AG08395 (cell line): ENCODE data around the gene CLDN3.
"Not testable (repeated sequence)": the region's sequence is repeated elsewhere in the genome, so short reads cannot be mapped to it uniquely, and the experiment has no call there.

Experiments used
- DNase-seq: peaks from one replicate; pipeline ENCODE4 v3.0.0; 2012; ENCODE audit warnings: mixed read lengths, low spot score

CLDN3 gene

DNA sequence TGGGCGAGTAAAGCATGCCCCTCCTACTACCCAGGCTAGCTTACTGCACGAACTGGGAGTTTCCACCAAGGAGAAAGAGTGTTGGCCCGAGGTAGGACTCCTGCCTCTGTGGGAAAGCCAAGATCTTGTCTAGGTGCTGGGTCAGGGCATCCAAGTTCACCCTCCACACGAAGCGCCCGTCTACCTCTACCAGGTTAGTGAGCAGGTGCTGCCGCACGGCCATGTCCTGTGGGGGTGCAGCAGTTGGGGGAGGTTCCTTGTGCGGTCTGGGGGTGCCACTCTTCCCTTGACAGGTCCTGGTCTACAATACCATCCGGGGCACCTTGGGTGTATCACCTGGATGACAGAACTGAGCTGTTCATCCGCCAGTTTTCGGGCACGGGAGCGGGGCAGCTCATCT, 33.2 kb downstream of the CLDN3 start:
- no peak for DNase-seq

DNA sequence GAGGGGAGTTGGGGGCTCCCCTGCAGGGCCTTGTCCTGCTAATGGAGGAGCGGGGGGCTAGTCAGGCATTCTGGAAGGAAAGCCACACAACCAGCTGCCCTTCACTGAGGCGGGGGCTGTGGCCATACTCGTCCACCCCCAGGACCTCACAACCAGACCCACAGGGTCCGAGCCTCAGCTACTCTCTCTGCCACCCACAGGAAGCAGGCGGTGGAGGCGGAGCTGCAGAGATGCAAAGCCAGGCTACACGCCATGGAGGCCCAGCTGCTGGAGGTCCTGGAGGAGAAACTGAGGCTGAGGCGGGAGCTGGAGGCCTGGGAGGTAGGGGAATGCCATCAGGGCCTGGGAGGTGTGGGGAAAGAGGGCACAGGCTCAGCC, 34.6 kb downstream of the CLDN3 start:
- DNase-seq: no peak

DNA sequence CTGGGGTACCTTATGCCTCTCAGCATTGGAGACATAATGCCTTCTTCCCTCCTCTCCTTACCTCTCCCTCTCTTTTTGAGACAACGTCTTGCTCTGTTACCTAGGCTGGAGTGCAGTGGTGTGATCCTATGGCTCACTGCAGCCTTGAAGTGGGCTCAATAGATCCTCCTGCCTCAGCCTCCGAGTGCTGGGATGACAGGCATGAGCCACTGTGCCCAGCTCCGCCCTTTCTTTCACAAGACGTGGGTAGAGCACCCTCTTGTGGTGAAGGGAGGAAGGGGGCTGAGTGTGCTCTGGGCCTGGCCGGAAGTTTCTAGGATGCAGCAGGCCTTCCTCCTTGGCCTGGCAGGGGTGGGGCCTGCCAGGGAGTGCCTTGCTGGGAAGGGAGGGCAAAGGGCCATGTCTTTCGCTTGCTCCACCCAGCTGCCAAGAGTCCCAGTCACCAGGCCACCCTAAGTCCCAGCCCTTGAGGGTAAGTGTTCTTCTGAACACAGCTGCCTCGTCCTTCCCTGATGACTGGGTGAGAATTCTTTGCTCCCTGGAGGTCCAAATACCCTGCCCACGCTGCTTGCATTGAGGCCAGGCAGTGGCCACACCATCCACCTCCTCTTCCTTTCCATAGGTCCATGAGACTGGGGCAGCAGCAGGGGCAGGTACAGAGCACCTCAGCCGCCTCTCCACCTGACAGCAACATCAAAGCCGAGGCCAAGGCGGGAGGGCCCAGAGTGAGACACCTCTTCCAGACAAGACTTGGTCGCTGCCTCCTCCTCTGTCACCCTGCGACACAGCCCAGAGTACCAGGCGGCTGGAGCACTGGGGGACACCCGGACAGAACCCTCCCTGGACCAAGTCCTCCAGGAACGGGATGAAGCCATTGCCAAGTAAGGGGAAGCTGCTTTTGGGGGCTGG, 35.2 kb downstream of the CLDN3 start:
- peak; percentile 90 for DNase-seq

- DNase-seq: no peak
Observed at GRCh38 chr7:73732397-73732796, 37.7 kb downstream of the CLDN3 start.

DNA sequence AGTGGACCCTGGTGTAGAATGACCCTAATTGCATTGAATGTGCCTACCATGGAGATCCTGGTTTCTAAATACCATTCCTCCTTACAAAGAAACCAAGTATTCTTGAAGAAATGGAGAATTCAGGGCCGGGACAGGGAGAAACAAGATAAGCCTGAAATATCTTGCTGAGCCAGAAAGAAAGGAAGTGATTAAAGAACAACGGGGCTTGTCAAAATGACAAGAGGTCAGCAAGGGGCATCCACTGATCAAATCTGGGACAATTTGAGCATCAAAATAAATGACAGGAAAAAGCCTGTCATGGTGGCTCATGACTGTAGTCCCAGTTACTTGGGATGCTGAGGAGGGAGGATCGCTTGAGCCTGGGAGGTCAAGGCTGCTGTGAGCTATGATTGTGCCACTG, 39.6 kb downstream of the CLDN3 start:
- DNase-seq: no peak

DNA sequence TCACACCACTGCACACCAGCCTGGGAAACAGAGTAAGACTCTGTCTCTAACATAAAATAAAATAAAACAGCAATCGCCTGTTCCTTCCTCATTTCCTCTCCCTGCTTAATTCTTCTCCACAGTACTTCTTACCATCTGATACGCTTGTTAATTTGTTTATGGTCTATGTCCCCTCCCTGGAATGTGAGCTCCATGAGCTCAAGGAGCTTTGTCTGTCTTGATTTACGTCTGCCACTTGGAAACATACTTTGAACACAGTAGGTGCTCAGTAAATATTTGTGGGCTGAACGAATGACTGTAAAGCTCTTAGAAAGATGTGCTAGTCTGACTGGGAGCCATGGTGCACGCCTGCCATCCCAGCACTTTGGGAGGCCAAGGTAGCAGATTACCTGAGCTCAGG, 41.5 kb downstream of the CLDN3 start:
- DNase-seq: no peak

DNA sequence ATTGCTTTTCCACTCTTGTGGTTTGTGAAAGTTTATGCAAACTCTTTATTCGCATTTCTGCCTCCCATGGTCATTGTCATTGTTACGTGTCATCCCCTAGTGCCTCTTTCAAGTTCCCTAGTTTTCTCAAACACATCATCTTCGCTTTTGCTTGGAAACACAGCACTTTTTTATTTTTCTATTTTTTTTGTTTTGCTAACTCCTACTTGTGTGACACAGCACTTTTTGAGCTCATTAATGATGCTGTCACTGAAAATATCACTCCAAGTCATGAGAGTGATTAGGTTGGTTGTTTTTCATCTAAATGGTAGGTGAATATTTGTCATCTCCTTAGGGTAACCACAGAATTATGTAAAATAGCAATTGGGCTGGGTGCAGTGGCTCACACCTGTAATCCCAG, 42.1 kb downstream of the CLDN3 start:
- no peak for DNase-seq

DNA sequence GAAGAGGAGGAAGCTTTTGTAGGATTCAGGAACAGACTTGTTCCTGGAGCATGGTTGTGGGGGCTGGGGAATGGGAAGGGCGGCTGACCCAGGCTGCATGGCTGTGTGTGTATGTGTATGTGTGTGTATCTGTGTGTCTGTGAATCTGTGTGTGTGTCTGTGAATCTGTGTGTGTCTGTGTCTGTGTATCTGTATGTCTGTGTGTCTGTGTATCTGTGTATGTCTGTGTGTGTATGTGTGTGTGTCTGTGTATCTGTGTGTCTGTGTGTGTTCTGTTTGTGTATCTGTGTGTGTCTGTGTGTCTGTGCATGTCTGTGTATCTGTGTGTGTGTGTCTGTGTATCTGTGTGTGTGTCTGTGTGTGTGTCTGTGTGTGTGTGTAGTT, 44.0 kb downstream of the CLDN3 start:
- no peak for DNase-seq

DNA sequence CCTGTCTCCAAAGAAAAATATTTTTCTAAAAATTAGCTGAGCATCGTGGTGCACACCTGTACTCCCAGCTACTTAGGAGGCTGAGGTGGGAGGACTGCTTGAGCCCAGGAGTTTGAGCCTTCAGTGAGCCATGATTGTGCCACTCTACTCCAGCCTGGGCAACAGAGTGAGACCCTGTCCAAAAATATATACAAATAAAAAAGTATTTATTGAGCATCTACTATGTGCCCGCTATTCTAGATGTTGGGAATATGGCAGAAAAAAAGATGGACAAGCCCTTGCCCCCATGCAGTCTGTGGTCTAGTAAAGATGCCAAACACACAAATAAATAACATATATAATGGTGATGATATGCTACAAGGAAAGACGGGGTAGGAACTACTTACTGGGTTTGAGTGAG, 46.3 kb downstream of the CLDN3 start:
- DNase-seq: no peak

- no peak for DNase-seq
Observed at GRCh38 chr7:73722785-73723184, 47.3 kb downstream of the CLDN3 start.

DNA sequence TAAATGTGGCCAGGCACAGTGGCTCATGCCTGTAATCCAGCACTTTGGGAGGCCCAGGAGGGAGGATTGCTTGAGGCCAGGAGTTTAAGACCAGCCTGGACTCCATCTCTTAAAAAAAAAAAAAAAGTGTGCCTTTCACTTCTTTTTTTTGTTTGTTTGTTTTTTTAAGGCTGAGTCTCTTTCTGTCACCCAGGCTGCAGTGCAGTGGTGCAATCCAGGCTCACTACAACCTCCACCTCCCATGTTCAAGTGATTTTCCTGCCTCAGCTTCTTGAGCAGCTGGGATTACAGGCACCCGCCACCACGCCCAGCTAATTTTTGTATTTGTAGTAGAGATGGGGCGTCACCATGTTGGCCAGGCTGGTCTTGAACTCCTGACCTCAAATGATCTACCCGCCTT, 47.9 kb downstream of the CLDN3 start:
- not testable (repeated sequence) for DNase-seq

DNA sequence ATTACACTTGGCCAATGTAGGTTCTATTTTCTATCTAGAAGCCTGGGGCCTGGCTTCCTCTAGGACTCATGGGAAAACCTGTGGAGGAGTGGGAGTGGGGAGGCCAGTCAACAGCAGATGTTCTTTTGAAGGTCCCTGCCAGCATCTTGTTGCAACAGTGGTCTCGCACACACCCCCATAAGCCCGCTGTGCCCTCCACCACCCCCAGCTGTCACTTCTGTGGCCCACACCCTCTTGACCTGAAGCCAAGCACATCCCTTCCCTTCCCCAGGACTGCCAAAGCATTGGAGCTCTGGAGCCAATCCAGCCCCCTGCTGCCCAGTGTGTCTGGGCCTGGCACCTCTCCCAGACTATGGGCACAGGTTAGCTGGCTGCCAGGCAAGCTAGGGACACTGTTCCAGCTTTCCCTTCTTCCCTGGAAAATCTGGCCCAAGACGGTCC, 48.7 kb downstream of the CLDN3 start:
- DNase-seq: no peak

DNA sequence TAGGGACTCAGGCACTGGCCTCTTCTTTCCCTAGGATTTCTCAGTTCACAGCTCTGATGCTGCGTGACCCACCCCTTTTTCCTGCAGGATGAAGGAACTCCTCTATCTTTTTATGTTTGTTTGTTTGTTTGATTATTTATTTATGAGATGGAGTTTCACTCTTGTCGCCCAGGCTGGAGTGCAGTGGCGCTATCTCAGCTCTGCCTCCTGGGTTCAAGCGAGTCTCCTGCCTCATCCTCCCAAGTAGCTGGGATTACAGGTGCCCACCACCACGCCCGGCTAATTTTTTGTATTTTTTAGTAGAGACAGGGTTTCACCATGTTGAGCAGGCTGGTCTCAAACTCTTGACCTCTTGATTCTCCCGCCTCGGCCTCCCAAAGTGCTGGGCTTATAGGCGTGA, 49.6 kb downstream of the CLDN3 start:
- DNase-seq: not testable (repeated sequence)

DNA sequence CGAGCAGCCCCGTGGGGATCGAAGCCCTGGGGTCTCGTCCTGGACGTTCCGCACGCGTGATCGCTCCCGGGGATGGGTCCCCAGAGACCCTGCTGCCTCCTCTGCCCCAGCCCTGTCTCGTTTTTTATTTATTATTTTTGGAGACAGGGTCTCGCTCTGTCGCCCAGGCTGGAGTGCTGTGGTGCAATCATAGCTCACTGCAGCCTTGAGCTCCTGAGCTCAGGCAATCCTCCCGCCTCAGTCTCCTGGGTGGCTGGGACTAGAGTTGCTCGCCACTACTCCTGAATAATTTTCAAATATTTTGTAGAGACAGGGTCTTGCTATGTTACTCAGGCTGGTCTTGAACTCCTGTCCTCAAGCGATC, 50.3 kb downstream of the CLDN3 start:
- DNase-seq: no peak
